Amniotic epithelial cell (primary cell): ENCODE measurements around the gene NR4A1.

Experiments
- DNase-seq: peaks from one replicate; pipeline ENCODE4 v3.0.0-alpha.2; 2010; ENCODE audit warnings: low read depth

Gene NR4A1

GRCh38 chr12:52058631-52059361 is 7.6 kb downstream of the NR4A1 start:
- DNase-seq = no peak

- DNase-seq = no peak
These were observed 8.6 kb downstream of the NR4A1 start for GRCh38 chr12:52059582-52060497.

GRCh38 chr12:52060498-52061177 is 9.4 kb downstream of the NR4A1 start:
- no peak for DNase-seq

GRCh38 chr12:52061470-52062166 is 10.4 kb downstream of the NR4A1 start:
- DNase-seq = no peak

GRCh38 chr12:52062167-52063081 is 11.2 kb downstream of the NR4A1 start:
- DNase-seq = no peak

- DNase-seq = no peak
These were observed 12.1 kb downstream of the NR4A1 start for GRCh38 chr12:52063082-52063924.

GRCh38 chr12:52063981-52064649 is 12.9 kb downstream of the NR4A1 start:
- peak; percentile 69 for DNase-seq

- no peak for DNase-seq
These were observed 15.3 kb downstream of the NR4A1 start for GRCh38 chr12:52066346-52067080.

- DNase-seq = no peak
These were observed 15.8 kb downstream of the NR4A1 start for GRCh38 chr12:52067081-52067374.

GRCh38 chr12:52069327-52070184 is 18.3 kb downstream of the NR4A1 start, which contains the start of gene ATG101:
Gene ATG101 (plus strand): TSS chr12:52069978. CDS start chr12:52073651, 3,673 bp downstream.
- peak; percentile 94 for DNase-seq

- no peak for DNase-seq
These were observed 19.1 kb downstream of the NR4A1 start for GRCh38 chr12:52070185-52070925.

GRCh38 chr12:52073531-52074381 is 22.5 kb downstream of the NR4A1 start:
- no peak for DNase-seq

GRCh38 chr12:52074971-52075724 is 23.9 kb downstream of the NR4A1 start:
- DNase-seq = peak; percentile 54

- no peak for DNase-seq
These were observed 25.6 kb downstream of the NR4A1 start for GRCh38 chr12:52076811-52077210.

- no peak for DNase-seq
These were observed 27.0 kb downstream of the NR4A1 start for GRCh38 chr12:52078276-52078675.
